ENCODE data around the gene MYBBP1A. TPM values are rescaled to one million over a fixed set of nuclear protein-coding genes. Genes with fewer than 3 reads are reported as not detected.
"Not testable (repeated sequence)": the region's sequence is repeated elsewhere in the genome, so short reads cannot be mapped to it uniquely, and the experiment has no call there.

The MYBBP1A gene
- total RNA-seq, 2 experiments from 2014 or later = 58.0 to 58.2 TPM

GRCh38 chr17:4596636-4597380 is 41.6 kb upstream of the MYBBP1A start:
- H3K4me3 Mint-ChIP-seq = no peak overlapping the region
- H3K36me3 ChIP-seq (ENCODE audit: insufficient read depth, low read length) = no peaks in the 10 kb centered on the region
- no peak for TF ChIP-seq CTCF (IDR thresholded peaks at IDR 0.05)
- no peaks in the 10 kb centered on the region for H3K27me3 Mint-ChIP-seq
- no peaks in the 10 kb centered on the region for H3K36me3 Mint-ChIP-seq (ENCODE audit: low read depth)
- no peak overlapping the region for H3K27ac ChIP-seq (ENCODE audit: low read depth in 1 of 2, low read length in 2 of 2)
- DNase-seq (peak in 1 of 14 experiments; percentile 6), ATAC-seq (ENCODE audit: poor library complexity) (no peak)
- peaks cover 0 to 3% of the 10 kb centered on the region in 2 experiments for H3K27me3 ChIP-seq (ENCODE audit: control insufficient read depth in 1 of 2, insufficient read depth in 2 of 2, low read length in 2 of 2)
- peaks cover 8% of the 10 kb centered on the region for H3K4me1 ChIP-seq (ENCODE audit: insufficient read depth, low read length)
- CTCF ChIA-PET = no interaction called here
- H3K27ac Mint-ChIP-seq = no peak overlapping the region
- H3K9me3 ChIP-seq (ENCODE audit: control insufficient read depth in 1 of 2, insufficient read depth in 1 of 2, low read length in 2 of 2) = peaks cover 0 to 4% of the 10 kb centered on the region in 2 experiments
- POLR2A ChIA-PET = no interaction called here
- no peaks in the 10 kb centered on the region for H3K4me1 Mint-ChIP-seq (ENCODE audit: low read depth)
- H3K9me3 Mint-ChIP-seq = no peaks in the 10 kb centered on the region
- intact Hi-C loops (cut with DNase I, micrococcal nuclease) = no loop called here
- no peak overlapping the region for H3K4me3 ChIP-seq (ENCODE audit: low read length)

- intact Hi-C loops (cut with DNase I, micrococcal nuclease); H3K9me3 ChIP-seq (ENCODE audit: control insufficient read depth in 1 of 2, insufficient read depth in 1 of 2, low read length in 2 of 2); H3K9me3 Mint-ChIP-seq; H3K27ac ChIP-seq (ENCODE audit: low read depth in 1 of 2, low read length in 2 of 2); H3K27me3 Mint-ChIP-seq; H3K36me3 ChIP-seq (ENCODE audit: insufficient read depth, low read length); H3K4me3 ChIP-seq (ENCODE audit: low read length); POLR2A ChIA-PET; H3K27me3 ChIP-seq (ENCODE audit: control insufficient read depth in 1 of 2, insufficient read depth in 2 of 2, low read length in 2 of 2); H3K36me3 Mint-ChIP-seq (ENCODE audit: low read depth); H3K4me1 ChIP-seq (ENCODE audit: insufficient read depth, low read length); H3K4me1 Mint-ChIP-seq (ENCODE audit: low read depth); H3K27ac Mint-ChIP-seq; DNase-seq; ATAC-seq (ENCODE audit: poor library complexity); H3K4me3 Mint-ChIP-seq: not testable (repeated sequence)
- CTCF ChIA-PET = interaction anchor here (0.9 kb wide), 1 partner anchor 175 kb away, joined by 4 read pairs; no protein-coding TSS in a partner anchor
Measured at GRCh38 chr17:4595685-4596342, 40.6 kb upstream of the MYBBP1A start.

- peaks cover 8% of the 10 kb centered on the region for H3K4me1 ChIP-seq (ENCODE audit: insufficient read depth, low read length)
- DNase-seq (peak in 9 of 14 experiments; percentile 13 to 60 (median 29)), ATAC-seq (ENCODE audit: poor library complexity) (peak; percentile 65)
- peaks cover 0 to 3% of the 10 kb centered on the region in 2 experiments for H3K27me3 ChIP-seq (ENCODE audit: control insufficient read depth in 1 of 2, insufficient read depth in 2 of 2, low read length in 2 of 2)
- intact Hi-C loops (cut with DNase I, micrococcal nuclease) = no loop called here
- H3K4me1 Mint-ChIP-seq (ENCODE audit: low read depth) = no peaks in the 10 kb centered on the region
- H3K4me3 ChIP-seq (ENCODE audit: low read length) = no peak overlapping the region
- H3K27me3 Mint-ChIP-seq = peaks cover 6% of the 10 kb centered on the region
- H3K36me3 ChIP-seq (ENCODE audit: insufficient read depth, low read length) = no peaks in the 10 kb centered on the region
- no peaks in the 10 kb centered on the region for H3K9me3 Mint-ChIP-seq
- H3K27ac ChIP-seq (ENCODE audit: low read depth in 1 of 2, low read length in 2 of 2) = no peak overlapping the region
- peaks cover 0 to 4% of the 10 kb centered on the region in 2 experiments for H3K9me3 ChIP-seq (ENCODE audit: control insufficient read depth in 1 of 2, insufficient read depth in 1 of 2, low read length in 2 of 2)
- ChIA-PET CTCF (interaction anchor here (0.9 kb wide), 1 partner anchor 174 kb away, joined by 4 read pairs; no protein-coding TSS in a partner anchor), POLR2A (no interaction called here)
- peak; percentile 34 for TF ChIP-seq CTCF (IDR thresholded peaks at IDR 0.05)
- H3K36me3 Mint-ChIP-seq (ENCODE audit: low read depth) = no peaks in the 10 kb centered on the region
- no peak overlapping the region for H3K27ac Mint-ChIP-seq
- H3K4me3 Mint-ChIP-seq = no peak overlapping the region
Measured at GRCh38 chr17:4594931-4595684, 39.9 kb upstream of the MYBBP1A start.
